Neural cell (in vitro differentiated cells): ENCODE results near the gene PMPCA. TPM values are rescaled to one million over a fixed set of nuclear protein-coding genes. Genes with fewer than 3 reads are reported as not detected.

Experiments used
- H2AFZ ChIP-seq: fragments of 200-600, 300-800 bp; sonication (generic), shearing (Covaris generic); 2 replicates; pipeline ENCODE4 v1.6.0; 2014; ENCODE audit warnings: low read depth, mild to moderate bottlenecking, antibody characterized with exemption, low read length, moderate library complexity
- H3F3A ChIP-seq: fragments of 200-600 bp; shearing (Covaris generic); 2 replicates; pipeline ENCODE4 v1.6.1; 2016; ENCODE audit warnings: mild to moderate bottlenecking, moderate library complexity, mixed read lengths, antibody characterized with exemption, low read length; ENCODE audit not compliant: insufficient read depth, poor library complexity, severe bottlenecking
- H3K27ac ChIP-seq: fragments of 200-600, 300-800 bp; sonication (generic), shearing (Covaris generic); 2 replicates; pipeline ENCODE4 v1.5.1; 2014; ENCODE audit warnings: mild to moderate bottlenecking, low read length, moderate library complexity
- H3K27me3 ChIP-seq: fragments of 300-800, 200-600 bp; sonication (generic), shearing (Covaris generic); 2 replicates; pipeline ENCODE4 v1.6.0; 2014; ENCODE audit warnings: mild to moderate bottlenecking, low read depth, low read length, moderate library complexity; ENCODE audit not compliant: insufficient read depth
- H3K36me3 ChIP-seq: fragments of 300-800, 200-600 bp; sonication (generic), shearing (Covaris generic); 2 replicates; pipeline ENCODE4 v1.5.1; 2014; ENCODE audit warnings: mild to moderate bottlenecking, antibody characterized with exemption, low read length, moderate library complexity; ENCODE audit not compliant: insufficient read depth
- H3K4me2 ChIP-seq: fragments of 300-800, 200-600 bp; sonication (generic), shearing (Covaris generic); 2 replicates; pipeline ENCODE4 v1.6.0; 2014; ENCODE audit warnings: mild to moderate bottlenecking, low read length
- H3K4me3 ChIP-seq: fragments of 300-800, 200-600 bp; sonication (generic), shearing (Covaris generic); 2 replicates; pipeline ENCODE4 v1.5.1; 2014; ENCODE audit warnings: mild to moderate bottlenecking, low read length, moderate library complexity
- H3K79me2 ChIP-seq: fragments of 200-600 bp; shearing (Covaris generic); replicated peaks from 2 replicates; pipeline ENCODE4 v1.6.0; 2014; ENCODE audit warnings: mild to moderate bottlenecking, low read length, moderate library complexity; ENCODE audit not compliant: insufficient read depth
- H3K9ac ChIP-seq: fragments of 300-800, 200-600 bp; sonication (generic), shearing (Covaris generic); 2 replicates; pipeline ENCODE4 v1.6.1; 2016; ENCODE audit warnings: mild to moderate bottlenecking, low read length, mixed read lengths
- H3K9me2 ChIP-seq: fragments of 200-600 bp; shearing (Covaris generic); 2 replicates; pipeline ENCODE4 v1.6.1; 2016; ENCODE audit warnings: mild to moderate bottlenecking, low read length, mixed read lengths; ENCODE audit not compliant: insufficient read depth
- H3K9me3 ChIP-seq: fragments of 200-600, 300-800 bp; sonication (generic), shearing (Covaris generic); 2 replicates; pipeline ENCODE4 v1.6.1; 2016; ENCODE audit warnings: mild to moderate bottlenecking, mixed run types, low read length, moderate library complexity, mixed read lengths
- H4K20me1 ChIP-seq: fragments of 200-600 bp; shearing (Covaris generic); 2 replicates; pipeline ENCODE4 v1.6.1; 2016; ENCODE audit warnings: mild to moderate bottlenecking, mixed run types; ENCODE audit not compliant: insufficient read depth
- CTCF ChIP-seq: fragments of 450-650 bp; IDR thresholded peaks from 2 replicates; pipeline ENCODE4 v1.5.1; 2014; ENCODE audit warnings: antibody characterized with exemption, mild to moderate bottlenecking, moderate library complexity; ENCODE audit not compliant: poor library complexity, severe bottlenecking
- EP300 ChIP-seq: fragments of 450-650 bp; conservative IDR thresholded peaks from 2 replicates; pipeline ENCODE4 v1.6.1; 2014; ENCODE audit warnings: antibody characterized with exemption, mild to moderate bottlenecking, moderate library complexity; ENCODE audit not compliant: poor library complexity, severe bottlenecking
- EZH2 ChIP-seq: fragments of 200-600, 300-800 bp; shearing (Covaris generic), sonication (generic); IDR thresholded peaks from 2 replicates; pipeline ENCODE4 v1.6.1; 2014; ENCODE audit warnings: antibody characterized with exemption, low read length, borderline replicate concordance, mild to moderate bottlenecking; ENCODE audit not compliant: insufficient read depth, poor library complexity, severe bottlenecking
- MXI1 ChIP-seq: fragments of 450-650 bp; conservative IDR thresholded peaks from 2 replicates; pipeline ENCODE4 v1.6.1; 2014; ENCODE audit warnings: antibody characterized with exemption, mild to moderate bottlenecking; ENCODE audit not compliant: poor library complexity, severe bottlenecking
- POLR2AphosphoS5 ChIP-seq: IDR thresholded peaks from 2 replicates; pipeline ENCODE4 v1.6.1; 2012
- RAD21 ChIP-seq: fragments of 450-650 bp; conservative IDR thresholded peaks from 2 replicates; pipeline ENCODE4 v1.6.1; 2014; ENCODE audit warnings: antibody characterized with exemption, mild to moderate bottlenecking, moderate library complexity
- REST ChIP-seq: IDR thresholded peaks from 2 replicates; pipeline ENCODE4 v1.6.1; 2012; ENCODE audit warnings: borderline replicate concordance
- SMC3 ChIP-seq: fragments of 450-650 bp; conservative IDR thresholded peaks from 2 replicates; pipeline ENCODE4 v1.6.1; 2014; ENCODE audit warnings: antibody characterized with exemption, mild to moderate bottlenecking, moderate library complexity; ENCODE audit not compliant: poor library complexity
- TAF1 ChIP-seq: IDR thresholded peaks from 2 replicates; pipeline ENCODE4 v1.6.1; 2012; ENCODE audit warnings: low read depth
- polyA plus RNA-seq: library from polyadenylated mRNA; depleted of rRNA; stranded (reverse); fragments of >200 nt; gene quantifications from 2 replicates; pipeline ENCODE4 v1.2.3, GENCODE V29; 2014

Gene PMPCA
- polyA plus RNA-seq, 1 donor from 2014 or later: 61.3 TPM

- Histone ChIP-seq H3K4me3 (no peak overlapping the region), H2AFZ (no peak overlapping the region), H3K27ac (no peak overlapping the region), H3K9me2 (no peaks in the 10 kb centered on the region), H3K9ac (no peak overlapping the region), H3K9me3 (no peaks in the 10 kb centered on the region), H3K27me3 (no peaks in the 10 kb centered on the region), H3K4me2 (no peak overlapping the region), H4K20me1 (no peaks in the 10 kb centered on the region), H3K36me3 (no peaks in the 10 kb centered on the region), H3K79me2 (no peaks in the 10 kb centered on the region), H3F3A (no peaks in the 10 kb centered on the region)
- TF ChIP-seq CTCF (no peak), MXI1 (no peak), REST (no peak), EZH2 (no peak), SMC3 (no peak)
These were observed 16.3 kb downstream of the PMPCA start for GRCh38 chr9:136426787-136427186.

- Histone ChIP-seq H3K9me2 (no peaks in the 10 kb centered on the region), H3K9me3 (no peaks in the 10 kb centered on the region), H3K4me3 (no peak overlapping the region), H3K4me2 (no peak overlapping the region), H4K20me1 (no peaks in the 10 kb centered on the region), H3K9ac (no peak overlapping the region), H3K27ac (no peak overlapping the region), H2AFZ (no peak overlapping the region), H3K27me3 (no peaks in the 10 kb centered on the region), H3K36me3 (no peaks in the 10 kb centered on the region), H3F3A (no peaks in the 10 kb centered on the region), H3K79me2 (no peaks in the 10 kb centered on the region)
- no peak for TF ChIP-seq POLR2AphosphoS5
- no peak for TF ChIP-seq REST
- no peak for TF ChIP-seq EP300
- no peak for TF ChIP-seq TAF1
- TF ChIP-seq RAD21: no peak
- no peak for TF ChIP-seq SMC3
- no peak for TF ChIP-seq CTCF
- TF ChIP-seq EZH2: no peak
- no peak for TF ChIP-seq MXI1
These were observed 18.7 kb downstream of the PMPCA start for GRCh38 chr9:136429075-136429628.
